GM18951 (cell line): ENCODE measurements around the gene STXBP5.
"Not testable (repeated sequence)": the region's sequence is repeated elsewhere in the genome, so short reads cannot be mapped to it uniquely, and the experiment has no call there.

Source experiments
- POLR2A ChIP-seq: IDR thresholded peaks from 4 replicates; pipeline ENCODE4 v1.6.1; 2011; ENCODE audit warnings: mild to moderate bottlenecking; ENCODE audit not compliant: insufficient read length, insufficient read depth; ENCODE audit errors: extremely low read depth
- in situ Hi-C: fragments of 300-500 bp; cut with MboI; formaldehyde crosslinking; loops from one replicate; pipeline ENCODE4 v1.12.0; 2022; ENCODE audit warnings: low sequenced_read_pairs, mixed read lengths, inconsistent platforms; ENCODE audit not compliant: unreplicated experiment

The STXBP5 gene

DNA sequence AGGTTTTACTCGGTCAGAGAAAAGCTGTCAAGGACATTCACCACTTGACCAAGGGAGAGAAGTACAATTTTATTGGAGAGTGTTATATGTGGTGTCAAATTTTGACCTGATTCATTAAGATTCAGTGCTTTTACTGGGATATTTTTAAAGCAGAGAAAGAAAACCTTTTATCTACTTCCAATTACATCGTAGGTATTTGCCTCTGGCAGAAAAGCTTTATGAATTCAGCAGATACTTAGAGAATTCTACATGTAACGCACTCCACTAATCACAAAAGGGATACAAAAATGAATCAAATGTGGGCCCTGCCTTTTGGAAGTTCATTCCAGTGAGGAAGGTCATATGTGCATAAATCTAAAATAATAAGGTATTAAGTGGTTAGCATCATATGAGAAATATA is 133.7 kb downstream of the STXBP5 start:
- TF ChIP-seq POLR2A, result no peak
- in situ Hi-C loops, result no loop called here

DNA sequence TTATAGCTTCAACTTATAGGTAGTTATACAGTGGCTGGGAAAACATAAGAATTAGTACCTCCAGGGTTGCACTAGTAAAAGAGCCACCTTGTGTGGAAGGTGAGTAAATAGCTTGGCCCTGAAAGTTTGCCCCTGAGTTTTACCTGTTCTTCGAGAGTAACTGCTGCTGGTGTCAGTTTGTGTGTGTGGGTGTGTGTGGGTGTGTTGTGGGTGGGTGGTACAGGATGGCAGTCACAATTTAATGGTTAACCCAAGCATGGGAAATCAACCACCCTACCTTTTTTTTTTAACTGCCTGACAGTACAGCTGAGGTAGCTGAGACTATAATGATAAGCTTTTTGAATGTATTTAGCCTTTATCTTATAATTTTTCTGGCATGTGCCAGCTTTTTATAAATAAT is 137.3 kb downstream of the STXBP5 start:
- no peak for TF ChIP-seq POLR2A

DNA sequence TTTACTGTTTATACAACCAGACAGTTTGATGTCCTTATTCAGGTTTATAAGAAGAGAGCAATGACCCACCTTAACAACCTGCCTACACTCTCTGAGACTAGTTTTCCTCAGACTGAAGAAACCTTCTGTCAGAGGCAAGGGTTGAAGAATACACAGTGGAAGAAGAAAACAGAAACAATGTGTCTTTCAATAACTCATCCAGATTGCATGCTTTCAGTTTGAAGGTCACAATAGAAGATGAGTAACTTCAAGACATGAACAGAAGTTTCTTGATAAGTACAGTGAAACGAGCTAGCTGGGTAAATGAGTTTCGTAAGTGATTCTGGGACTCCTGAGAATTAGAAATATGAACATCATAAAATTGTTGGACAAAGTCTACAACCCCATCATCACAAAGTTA is 141.7 kb downstream of the STXBP5 start:
- in situ Hi-C loops, result no loop called here
- TF ChIP-seq POLR2A, result no peak

More for the DNA sequence above, 137.3 kb downstream of the STXBP5 start:
- in situ Hi-C loops, result no loop called here

GRCh38 chr6:147347179-147347881 is 143.1 kb downstream of the STXBP5 start:
- no peak for TF ChIP-seq POLR2A
- in situ Hi-C loops, result no loop called here

- in situ Hi-C loops, result no loop called here
- no peak for TF ChIP-seq POLR2A
Measured at GRCh38 chr6:147347882-147348575, 143.8 kb downstream of the STXBP5 start.

DNA sequence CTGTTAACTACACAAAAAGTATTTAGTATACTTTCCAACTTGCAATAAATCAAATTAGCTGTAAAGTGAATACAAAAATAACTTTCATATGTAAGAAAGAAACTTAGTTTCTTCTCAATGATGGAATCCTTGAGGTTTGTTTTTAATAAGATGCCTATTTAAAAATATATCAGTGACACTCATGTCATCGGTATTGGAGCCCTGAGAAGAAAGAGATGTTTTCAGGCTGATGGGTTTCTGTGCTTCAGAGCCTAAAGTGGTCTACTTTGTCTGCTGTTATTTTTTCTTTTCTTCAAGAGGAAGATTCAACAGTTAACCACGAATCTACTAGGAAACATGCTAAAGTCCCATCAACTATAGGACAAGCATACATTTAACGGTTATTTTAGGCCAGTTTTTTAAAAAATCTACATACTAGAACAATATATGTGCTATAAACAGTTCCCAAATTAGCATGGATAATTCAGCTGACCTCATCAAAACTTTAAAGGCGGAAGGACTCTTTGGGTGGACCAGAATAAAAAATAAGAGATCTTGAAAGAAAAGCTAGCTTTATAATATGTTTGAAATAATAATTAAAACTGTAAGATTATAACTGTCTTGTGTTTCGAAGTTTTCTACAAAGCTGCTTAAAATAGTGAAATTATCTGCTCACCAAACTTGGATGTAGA is 157.2 kb downstream of the STXBP5 start:
- no peak for TF ChIP-seq POLR2A
- in situ Hi-C loops, result no loop called here

- in situ Hi-C loops, result no loop called here
- TF ChIP-seq POLR2A, result no peak
Measured at GRCh38 chr6:147366290-147366689, 162.1 kb downstream of the STXBP5 start.

- in situ Hi-C loops, result no loop called here
Measured at GRCh38 chr6:147371325-147371724, 167.1 kb downstream of the STXBP5 start.

GRCh38 chr6:147372806-147373205 is 168.6 kb downstream of the STXBP5 start:
- no peak for TF ChIP-seq POLR2A
- in situ Hi-C loops, result no loop called here

More at GRCh38 chr6:147371325-147371724, 167.1 kb downstream of the STXBP5 start:
- no peak for TF ChIP-seq POLR2A

- no peak for TF ChIP-seq POLR2A
- in situ Hi-C loops, result no loop called here
Measured at GRCh38 chr6:147378819-147379218, 174.6 kb downstream of the STXBP5 start.

GRCh38 chr6:147380841-147381240 is 176.6 kb downstream of the STXBP5 start:
- in situ Hi-C loops, result not testable (repeated sequence)

DNA sequence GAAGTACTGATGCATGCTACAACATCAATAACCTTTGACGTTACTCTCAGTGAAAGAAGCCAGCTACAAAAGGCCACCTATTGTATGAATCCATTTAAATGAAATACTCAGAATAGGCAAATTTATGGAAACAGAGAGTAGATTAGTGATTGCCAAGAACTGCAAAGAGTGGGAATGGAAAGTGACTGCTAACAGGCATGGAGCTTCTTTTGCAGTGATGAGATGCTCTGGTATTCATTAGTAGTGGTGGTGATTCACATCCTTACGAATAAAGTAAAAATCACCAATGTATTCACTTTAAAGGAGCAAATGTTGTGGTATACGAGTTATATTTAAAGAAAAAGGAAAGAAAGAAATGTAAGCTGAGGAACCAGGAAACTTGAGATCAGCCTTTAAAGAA is 177.5 kb downstream of the STXBP5 start:
- no peak for TF ChIP-seq POLR2A

GRCh38 chr6:147382945-147383554 is 178.8 kb downstream of the STXBP5 start:
- in situ Hi-C loops, result no loop called here
- TF ChIP-seq POLR2A, result no peak

More for the DNA sequence above, 177.5 kb downstream of the STXBP5 start:
- in situ Hi-C loops, result no loop called here
